Measurements from ENCODE around the gene RBM47.
"Not testable (repeated sequence)": the region's sequence is repeated elsewhere in the genome, so short reads cannot be mapped to it uniquely, and the experiment has no call there.

The RBM47 gene

GRCh38 chr4:40524366-40525041 lies 105.2 kb downstream of the RBM47 start:
- no peak for DNase-seq

- no peak for DNase-seq
These were observed 106.1 kb downstream of the RBM47 start for GRCh38 chr4:40523581-40523980.

DNA sequence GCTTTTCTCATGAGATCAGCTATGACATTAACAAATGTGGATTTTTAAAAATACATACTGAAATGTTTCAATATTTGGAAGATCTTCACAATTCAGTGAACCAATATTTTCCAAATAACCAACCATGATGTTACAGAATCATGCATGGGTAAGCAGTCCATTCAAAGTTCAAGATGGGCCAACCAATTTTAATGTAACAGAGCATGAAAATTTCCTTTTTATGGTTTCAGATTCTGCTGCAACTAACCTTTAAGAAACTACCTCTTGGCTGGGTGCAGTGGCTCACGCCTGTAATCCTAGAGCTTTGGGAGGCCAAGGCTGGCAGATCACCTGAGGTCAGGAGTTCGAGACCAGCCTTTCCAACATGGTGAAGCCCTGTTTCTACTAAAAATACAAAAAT lies 107.7 kb downstream of the RBM47 start:
- no peak for DNase-seq

DNA sequence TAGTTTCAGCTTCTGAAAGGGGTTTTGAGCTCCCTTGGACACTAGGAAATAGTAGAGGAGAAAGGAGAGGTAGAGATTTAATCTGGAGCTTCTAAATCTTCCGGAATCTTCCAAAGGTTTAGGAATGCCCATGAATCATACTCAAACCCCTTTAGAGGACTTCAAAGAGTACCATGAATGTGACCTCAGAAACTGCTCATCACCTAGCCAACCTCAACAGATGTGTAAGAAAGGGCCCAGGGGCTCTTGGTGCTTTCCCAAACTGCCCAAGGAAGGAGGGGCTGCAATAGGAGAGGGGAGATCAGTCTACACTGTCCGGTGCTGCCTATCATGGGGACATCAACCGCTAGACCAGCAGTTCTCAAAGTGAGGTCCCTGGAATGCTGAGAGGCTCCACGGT lies 109.1 kb downstream of the RBM47 start:
- DNase-seq, result no peak

DNA sequence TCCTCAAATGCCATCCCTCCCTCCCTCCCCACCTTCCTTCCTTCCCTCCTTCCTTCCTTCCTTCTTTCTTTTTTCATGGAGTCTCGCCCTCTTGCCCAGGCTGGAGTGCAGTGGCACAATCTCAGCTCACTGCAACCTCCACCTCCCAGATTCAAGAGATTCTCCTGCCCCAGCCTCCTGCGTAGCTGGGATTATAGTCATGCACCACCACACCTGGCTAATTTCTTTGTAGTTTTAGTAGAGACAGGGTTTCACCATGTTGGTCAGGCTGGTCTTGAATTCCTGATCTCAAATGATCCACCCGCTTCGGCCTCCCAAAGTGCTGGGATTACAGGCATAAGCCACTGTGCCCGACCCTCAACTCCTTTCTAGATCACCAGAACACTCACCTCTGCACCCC lies 112.6 kb downstream of the RBM47 start:
- DNase-seq, result not testable (repeated sequence)

DNA sequence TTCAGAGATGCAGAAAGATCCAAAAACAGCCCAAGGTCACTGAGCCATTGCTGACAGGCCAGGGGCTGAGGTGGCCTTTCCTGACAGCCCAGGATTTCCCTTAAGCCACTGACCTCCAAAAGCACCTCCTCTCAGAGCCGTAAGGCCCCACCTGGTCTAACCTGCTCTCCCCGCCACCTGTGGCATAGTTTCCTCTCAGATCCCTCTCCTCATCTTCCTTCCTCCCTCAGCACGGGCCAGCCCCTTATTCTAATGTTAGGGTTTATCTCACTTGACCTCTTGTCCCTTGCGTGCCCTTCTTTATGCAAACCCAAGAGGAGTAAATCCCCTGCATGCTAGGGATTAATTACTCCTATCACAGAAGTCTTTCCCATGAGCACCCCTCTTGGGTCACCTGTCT lies 113.0 kb downstream of the RBM47 start:
- DNase-seq, result no peak

GRCh38 chr4:40515398-40516293 lies 114.0 kb downstream of the RBM47 start:
- peak; percentile 82 for DNase-seq

- no peak for DNase-seq
These were observed 114.6 kb downstream of the RBM47 start for GRCh38 chr4:40515037-40515397.

DNA sequence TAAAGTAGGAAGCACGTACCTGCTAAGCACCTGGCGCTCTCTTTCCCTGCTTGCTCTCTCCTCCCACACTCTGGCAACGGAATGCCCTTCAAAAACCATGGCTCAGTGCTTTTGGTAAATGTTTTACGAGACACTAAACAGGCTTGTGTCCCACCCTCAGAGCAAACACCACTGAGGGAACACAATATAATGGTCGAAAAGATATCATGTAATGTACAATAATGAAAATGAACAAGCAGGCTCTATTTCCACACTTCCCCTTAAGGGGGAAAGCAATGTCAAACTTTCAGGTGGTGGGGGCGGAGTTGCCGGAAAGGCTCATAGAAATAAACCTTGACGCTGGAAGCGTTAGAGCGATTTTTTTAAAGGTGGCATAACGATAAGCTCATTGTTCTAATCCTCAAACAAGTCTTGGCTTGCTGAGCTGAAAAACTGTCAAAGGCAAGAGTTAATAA lies 115.1 kb downstream of the RBM47 start:
- DNase-seq, result no peak

- no peak for DNase-seq
These were observed 118.5 kb downstream of the RBM47 start for GRCh38 chr4:40511036-40511614.

GRCh38 chr4:40507977-40508376 lies 121.7 kb downstream of the RBM47 start:
- no peak for DNase-seq

- no peak for DNase-seq
These were observed 123.2 kb downstream of the RBM47 start for GRCh38 chr4:40506492-40506891.

DNA sequence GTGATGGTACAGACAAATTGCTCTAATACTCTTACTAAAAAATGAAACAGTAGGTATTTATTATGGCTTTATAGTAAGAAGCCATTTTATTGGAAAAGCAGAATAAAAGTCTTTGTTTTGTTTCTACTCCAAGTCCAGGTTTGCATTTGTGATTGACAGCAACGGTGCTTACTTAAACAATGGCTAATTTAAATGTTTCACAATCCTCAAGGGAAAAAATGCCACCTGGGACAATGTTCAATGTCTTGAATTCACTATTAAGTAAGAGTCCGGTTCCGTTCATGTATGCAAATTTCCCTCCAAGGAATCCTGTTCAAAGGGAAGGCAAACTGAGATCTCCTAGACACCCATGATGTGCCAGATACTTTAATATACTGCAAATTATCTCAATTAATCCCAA lies 123.6 kb downstream of the RBM47 start:
- no peak for DNase-seq

- peak; percentile 69 for DNase-seq
These were observed 126.7 kb downstream of the RBM47 start for GRCh38 chr4:40502934-40503333.

- peak; percentile 62 for DNase-seq
These were observed 127.4 kb downstream of the RBM47 start for GRCh38 chr4:40502220-40502619.

DNA sequence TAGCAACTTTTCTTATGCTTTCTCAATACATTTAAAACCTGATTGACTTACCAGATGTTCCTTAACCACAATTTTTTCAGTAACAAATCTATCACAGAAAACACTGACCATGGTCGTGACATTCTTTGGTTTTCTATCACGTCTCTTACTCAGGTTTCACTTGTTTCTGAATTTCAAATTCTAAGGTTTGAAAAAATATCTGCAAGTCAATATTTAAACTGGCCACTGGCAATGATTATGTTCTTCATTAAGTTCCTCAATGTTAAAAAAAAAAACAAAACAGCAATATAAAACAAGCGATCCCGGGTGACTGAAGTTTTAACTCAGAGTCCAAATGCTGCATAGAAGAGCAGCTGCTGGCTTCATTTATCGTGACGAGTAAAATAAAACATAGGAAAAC lies 128.9 kb downstream of the RBM47 start:
- no peak for DNase-seq

GRCh38 chr4:40493160-40493559 lies 136.5 kb downstream of the RBM47 start:
- DNase-seq, result no peak

- no peak for DNase-seq
These were observed 137.0 kb downstream of the RBM47 start for GRCh38 chr4:40492691-40493090.

- DNase-seq, result no peak
These were observed 139.2 kb downstream of the RBM47 start for GRCh38 chr4:40490481-40490880.

DNA sequence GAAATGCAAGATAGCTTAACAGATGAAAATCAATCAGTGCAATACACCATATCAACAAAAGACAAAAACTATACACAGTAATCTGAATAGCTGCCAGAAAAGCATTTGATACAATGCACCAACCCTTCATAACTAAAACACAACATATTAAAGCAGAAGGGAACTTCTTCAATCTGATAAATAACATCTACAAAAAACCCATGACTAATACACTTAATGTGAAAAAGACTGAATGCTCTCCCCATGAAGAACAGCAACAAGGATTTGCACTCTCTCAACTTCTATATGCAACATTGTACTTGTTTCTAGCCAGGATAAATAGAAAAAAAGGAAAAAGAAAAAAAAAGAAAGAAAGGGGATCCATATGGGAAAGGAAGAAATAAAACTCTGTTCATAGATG lies 139.7 kb downstream of the RBM47 start:
- peak; percentile 31 for DNase-seq

GRCh38 chr4:40486534-40486933 lies 143.1 kb downstream of the RBM47 start:
- DNase-seq, result peak; percentile 92

- DNase-seq, result peak; percentile 37
These were observed 145.1 kb downstream of the RBM47 start for GRCh38 chr4:40484346-40485090.

- no peak for DNase-seq
These were observed 146.5 kb downstream of the RBM47 start for GRCh38 chr4:40482985-40483647.

Data from suppressor macrophage treated with lipopolysaccharide for 4 hours (primary cell).